Tibial nerve (tissue), 4 donors: ENCODE results near the gene MPLKIP. TPM values are rescaled to one million over a fixed set of nuclear protein-coding genes. Genes with fewer than 3 reads are reported as not detected.
"Not testable (repeated sequence)": the region's sequence is repeated elsewhere in the genome, so short reads cannot be mapped to it uniquely, and the experiment has no call there.

Experiments used
- DNase-seq, 2 donors: peaks; one replicate each; pipeline ENCODE4 v3.0.0-alpha.2; 2019; ENCODE audit warnings: low spot score in 2 of 2
- H3K27ac ChIP-seq, 4 donors: fragments of 200-600 bp; sonication (generic) in 3 of 4; one replicate each; pipeline ENCODE4 v1.5.1; 2017 to 2019; ENCODE audit warnings: mild to moderate bottlenecking in 1 of 4
- H3K27me3 ChIP-seq, 2 donors: fragments of 200-600 bp; sonication (generic) in 1 of 2; one replicate each; pipeline versions ENCODE4 v1.5.1 to v1.6.0; 2017 to 2019
- H3K36me3 ChIP-seq, 3 donors: fragments of 200-600 bp; sonication (generic); one replicate each; pipeline ENCODE4 v1.5.1; 2018 to 2019
- H3K4me1 ChIP-seq, 4 donors: fragments of 200-600 bp; sonication (generic) in 3 of 4; one replicate each; pipeline ENCODE4 v1.5.1; 2017 to 2019
- H3K4me3 ChIP-seq, 4 donors: fragments of 200-600 bp; sonication (generic) in 3 of 4; one replicate each; pipeline ENCODE4 v1.5.1; 2017 to 2019; ENCODE audit warnings: mild to moderate bottlenecking in 1 of 4, moderate library complexity in 1 of 4
- H3K9me3 ChIP-seq, 4 donors: fragments of 200-600 bp; sonication (generic) in 3 of 4; one replicate each; pipeline ENCODE4 v1.5.1; 2017 to 2019
- CTCF ChIP-seq, 5 experiments: fragments of 200-600 bp in 3 of 5; fragments of 450-650 bp in 2 of 5; sonication (generic) in 3 of 5; IDR thresholded peaks; one replicate each; pipeline ENCODE4 v1.5.1; 2016 to 2019; ENCODE audit warnings: antibody characterized with exemption in 5 of 5, mild to moderate bottlenecking in 3 of 5, moderate library complexity in 2 of 5
- EP300 ChIP-seq, 2 donors: sonication (generic); formaldehyde crosslinking; IDR thresholded peaks; one replicate each; pipeline ENCODE4 v1.6.1; 2017; ENCODE audit warnings: antibody characterized with exemption in 2 of 2, mild to moderate bottlenecking in 1 of 2
- POLR2A ChIP-seq, 2 donors: fragments of 450-650 bp; IDR thresholded peaks; one replicate each; pipeline ENCODE4 v1.6.1; 2017; ENCODE audit warnings: antibody characterized with exemption in 2 of 2, mild to moderate bottlenecking in 2 of 2, moderate library complexity in 2 of 2
- WGBS, 2 donors: methylation state at CpG; one replicate each; pipeline ENCODE4 v1.1.5; 2018; 5-methylcytosine and 5-hydroxymethylcytosine counted together
- total RNA-seq, 4 donors: library from RNA; depleted of rRNA; stranded (reverse); fragments of >200 nt; gene quantifications; one replicate each; pipeline ENCODE4 v1.1.0, GENCODE V29; 2016

The MPLKIP gene
- 10 to 100 TPM; 29.9 to 70.8 (median 55.0) TPM for total RNA-seq

GRCh38 chr7:40134428-40135316 is at the start of gene MPLKIP, which contains the start of gene SUGCT:
MPLKIP (minus strand) TSS chr7:40134622; CDS start chr7:40134567, 55 bp downstream.
SUGCT (plus strand) TSS chr7:40135005.
- Histone ChIP-seq H3K27ac (peak within 1 kb of the TSS; percentile 79 to 91 (median 87)), H3K9me3 (no peaks in the 10 kb centered on the region), H3K4me3 (peak within 1 kb of the TSS; percentile 80 to 93 (median 88)), H3K36me3 (peaks cover 0 to 3% (median 0%) of the 10 kb centered on the region in 3 donors), H3K27me3 (no peaks in the 10 kb centered on the region), H3K4me1 (peaks cover 0 to 41% (median 19%) of the 10 kb centered on the region in 4 donors)
- WGBS, 2 donors, result 1% methylated on average over 45 to 53 of the region's 75 CpGs
- DNase-seq, result peak; percentile 75 to 85
- TF ChIP-seq EP300 (IDR thresholded peaks at IDR 0.05) (peak; percentile 19 to 93), CTCF (IDR thresholded peaks at IDR 0.05) (peak; percentile 96 to 100 (median 99)), POLR2A (IDR thresholded peaks at IDR 0.05) (no peak)

- no peak for DNase-seq
- Histone ChIP-seq H3K36me3 (peaks cover 0 to 28% (median 0%) of the 10 kb centered on the region in 3 donors), H3K27ac (no peak overlapping the region), H3K4me1 (no peaks in the 10 kb centered on the region), H3K27me3 (no peaks in the 10 kb centered on the region), H3K9me3 (no peaks in the 10 kb centered on the region), H3K4me3 (no peak overlapping the region)
- WGBS, 2 donors, result 93% methylated on average over 4 of the region's 4 CpGs
- TF ChIP-seq POLR2A (IDR thresholded peaks at IDR 0.05) (no peak), EP300 (IDR thresholded peaks at IDR 0.05) (no peak), CTCF (IDR thresholded peaks at IDR 0.05) (no peak)
Observed at GRCh38 chr7:40182452-40182851, 48.0 kb upstream of the MPLKIP start.

- Histone ChIP-seq H3K4me3 (no peak overlapping the region), H3K27ac (no peak overlapping the region), H3K9me3 (no peaks in the 10 kb centered on the region), H3K36me3 (no peaks in the 10 kb centered on the region), H3K27me3 (no peaks in the 10 kb centered on the region), H3K4me1 (no peaks in the 10 kb centered on the region)
- 88 to 91% methylated on average over 5 of the region's 5 CpGs for WGBS, 2 donors
- TF ChIP-seq CTCF (IDR thresholded peaks at IDR 0.05), result no peak
- TF ChIP-seq EP300 (IDR thresholded peaks at IDR 0.05), result no peak
- no peak for TF ChIP-seq POLR2A (IDR thresholded peaks at IDR 0.05)
- DNase-seq, result no peak
Observed at GRCh38 chr7:40177071-40177470, 42.6 kb upstream of the MPLKIP start.

GRCh38 chr7:40175725-40176510 is 41.5 kb upstream of the MPLKIP start:
- no peaks in the 10 kb centered on the region for H3K9me3 ChIP-seq
- no peaks in the 10 kb centered on the region for H3K27me3 ChIP-seq
- no peak overlapping the region for H3K4me3 ChIP-seq
- H3K27ac ChIP-seq, result no peak overlapping the region
- DNase-seq, result no peak
- WGBS, 2 donors, result 90 to 91% methylated on average over 9 of the region's 9 CpGs
- H3K36me3 ChIP-seq, result no peaks in the 10 kb centered on the region
- no peaks in the 10 kb centered on the region for H3K4me1 ChIP-seq
- TF ChIP-seq EP300 (IDR thresholded peaks at IDR 0.05) (no peak), POLR2A (IDR thresholded peaks at IDR 0.05) (no peak), CTCF (IDR thresholded peaks at IDR 0.05) (no peak)

GRCh38 chr7:40175256-40175655 is 40.8 kb upstream of the MPLKIP start:
- not testable (repeated sequence) for H3K27ac ChIP-seq

GRCh38 chr7:40173121-40173520 is 38.7 kb upstream of the MPLKIP start:
- not testable (repeated sequence) for H3K27ac ChIP-seq, H3K4me3 ChIP-seq, H3K9me3 ChIP-seq, H3K4me1 ChIP-seq, H3K27me3 ChIP-seq, DNase-seq, H3K36me3 ChIP-seq
- WGBS, 2 donors, result 88 to 92% methylated on average over 13 of the region's 13 CpGs

More at GRCh38 chr7:40175256-40175655, 40.8 kb upstream of the MPLKIP start:
- H3K36me3 ChIP-seq, H3K4me1 ChIP-seq, H3K9me3 ChIP-seq, H3K4me3 ChIP-seq, H3K27me3 ChIP-seq, DNase-seq: not testable (repeated sequence)
- WGBS, 2 donors, result 94 to 96% methylated on average over 6 of the region's 6 CpGs

GRCh38 chr7:40168266-40168665 is 33.8 kb upstream of the MPLKIP start:
- not testable (repeated sequence) for H3K4me1 ChIP-seq, H3K9me3 ChIP-seq, H3K27me3 ChIP-seq, H3K4me3 ChIP-seq, H3K36me3 ChIP-seq, H3K27ac ChIP-seq, DNase-seq
- WGBS, 2 donors, result 84 to 100% methylated on average over 3 of the region's 3 CpGs
